GM18873 (cell line): ENCODE measurements around the gene EXOG.
"Not testable (repeated sequence)": the region's sequence is repeated elsewhere in the genome, so short reads cannot be mapped to it uniquely, and the experiment has no call there.

Experiments used
- ATAC-seq: cut with Tn5 transposase; IDR thresholded peaks from one replicate; pipeline ENCODE4 v1.9.1; 2021; ENCODE audit warnings: mild to moderate bottlenecking, moderate library complexity, moderate number of reproducible peaks; ENCODE audit not compliant: unreplicated experiment, low FRiP score

The EXOG gene

DNA sequence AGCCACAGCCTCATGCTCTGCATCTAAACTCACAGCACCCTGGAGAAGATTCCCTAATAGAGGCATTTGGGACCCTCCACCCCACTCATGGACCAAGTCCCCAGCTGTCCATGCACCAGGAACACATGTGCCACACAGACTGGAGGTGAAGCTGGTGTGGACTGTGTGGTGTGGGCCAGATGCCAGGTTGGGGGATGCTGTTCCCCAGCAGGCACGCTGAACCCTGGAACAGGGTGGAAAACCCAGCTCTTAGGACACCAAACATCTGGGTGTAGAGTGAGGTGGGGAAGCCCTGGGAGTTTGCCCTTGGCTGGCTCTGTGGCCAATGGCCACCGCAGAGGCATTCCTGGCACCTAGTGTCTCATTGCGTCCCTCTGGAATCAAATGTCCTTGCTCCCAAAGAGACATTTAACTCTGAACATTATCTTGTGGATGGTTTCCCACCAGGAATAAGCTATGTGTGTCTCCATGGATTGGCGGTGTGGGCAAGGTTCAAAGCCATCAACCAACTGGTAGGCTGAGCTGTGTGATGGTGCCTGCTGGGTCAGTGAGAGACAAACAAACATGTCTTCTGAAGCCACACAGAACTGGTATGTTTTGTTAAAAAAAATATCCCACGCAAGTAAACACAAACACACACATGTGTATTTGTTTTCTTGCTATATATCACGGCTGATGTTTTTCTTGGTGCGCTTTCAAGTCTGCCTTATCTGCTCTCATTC is 65.0 kb downstream of the EXOG start:
- no peak for ATAC-seq

DNA sequence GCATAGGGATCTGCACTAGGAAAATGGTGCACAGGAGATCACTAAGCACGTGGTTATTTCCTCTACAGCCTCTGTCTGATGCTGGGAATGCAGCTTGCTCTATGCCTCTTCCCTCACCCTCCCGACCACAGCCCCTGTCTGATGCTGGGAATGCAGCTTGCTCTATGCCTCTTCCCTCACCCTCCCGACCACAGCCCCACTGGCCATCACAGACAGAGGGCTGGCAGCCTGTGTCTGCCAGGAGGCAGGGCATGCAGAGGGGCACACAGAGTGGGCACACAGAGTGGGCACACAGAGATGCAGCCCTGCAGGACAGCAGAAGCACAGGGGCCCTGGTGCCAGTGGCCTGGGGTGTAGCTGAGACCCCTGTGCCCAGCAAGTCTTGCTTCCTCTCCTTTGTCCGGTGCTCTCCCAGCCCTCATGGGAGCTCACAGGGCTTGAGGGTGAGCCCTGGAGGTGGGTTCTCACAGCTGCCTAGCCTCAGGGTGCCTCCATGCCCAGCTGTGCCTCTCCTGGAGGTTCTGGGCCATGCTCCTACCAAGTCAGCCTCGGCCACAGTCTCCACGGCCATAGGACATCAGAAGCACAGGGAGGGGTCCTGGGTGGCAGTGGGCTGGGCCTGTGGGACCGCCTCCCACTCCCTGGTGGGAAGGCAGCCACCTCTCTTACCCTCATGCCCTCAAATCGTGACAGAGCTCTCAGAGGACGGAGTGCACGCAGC is 65.8 kb downstream of the EXOG start:
- ATAC-seq = no peak

DNA sequence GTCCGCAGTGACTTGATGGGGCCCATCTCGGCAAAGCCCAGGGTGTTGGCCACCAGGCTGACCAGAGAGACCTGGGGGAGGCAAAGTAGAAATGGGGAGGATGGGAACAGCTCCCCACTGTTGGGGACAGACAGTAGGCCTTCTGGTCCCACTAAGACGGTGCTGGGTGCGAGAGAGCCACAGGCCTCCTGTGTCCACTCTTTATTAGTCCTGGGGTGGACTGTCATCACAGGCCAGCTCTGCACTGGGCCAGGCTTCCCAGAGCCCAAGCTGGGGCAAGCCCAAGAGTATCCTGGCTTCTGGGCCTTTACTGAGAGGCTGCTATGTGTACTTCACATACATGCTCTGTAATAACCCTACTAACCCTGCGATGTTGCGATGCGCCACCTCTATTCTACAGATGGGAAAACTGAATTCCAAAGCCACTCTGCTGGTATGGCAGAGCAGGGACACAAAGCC is 66.4 kb downstream of the EXOG start:
- no peak for ATAC-seq

DNA sequence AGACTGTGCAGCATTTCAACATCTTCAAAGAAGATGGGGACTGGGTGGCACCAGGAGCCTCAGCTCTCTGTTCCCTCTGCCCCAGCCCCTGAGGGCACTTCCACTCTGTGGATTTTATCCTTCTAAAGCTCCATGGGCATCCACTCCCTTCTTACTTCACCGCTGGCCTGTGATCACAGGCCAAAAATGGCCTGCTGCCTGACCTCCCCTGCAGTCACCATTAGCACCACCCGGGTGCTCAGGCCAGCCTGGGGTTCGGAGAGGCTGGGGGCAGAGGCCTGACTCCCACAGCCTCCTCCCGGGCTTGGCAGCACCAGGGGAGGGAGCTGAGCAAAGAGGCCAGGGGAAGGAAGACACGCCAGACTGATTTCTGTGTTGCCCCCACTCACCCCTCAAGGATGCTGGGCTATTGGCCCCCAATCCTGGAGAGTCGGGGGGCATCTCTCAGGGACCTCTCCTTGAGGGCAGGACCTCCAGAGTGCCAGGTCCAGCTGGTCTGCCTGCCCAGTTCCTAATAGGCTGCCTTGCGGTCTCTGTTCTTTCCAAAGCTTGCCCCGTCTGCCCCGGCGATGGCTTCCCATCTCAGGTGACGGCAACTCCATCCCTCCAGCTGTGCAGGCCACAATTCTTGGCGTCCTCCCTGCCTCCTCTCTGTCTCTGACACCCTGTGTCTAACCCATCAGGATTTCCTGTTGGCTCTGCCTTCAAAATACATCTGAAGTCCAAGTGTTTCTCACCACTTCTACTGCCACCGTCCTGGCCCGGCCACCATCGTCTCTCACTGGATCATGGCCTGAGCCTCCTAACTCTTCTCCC is 67.1 kb downstream of the EXOG start:
- ATAC-seq = no peak

DNA sequence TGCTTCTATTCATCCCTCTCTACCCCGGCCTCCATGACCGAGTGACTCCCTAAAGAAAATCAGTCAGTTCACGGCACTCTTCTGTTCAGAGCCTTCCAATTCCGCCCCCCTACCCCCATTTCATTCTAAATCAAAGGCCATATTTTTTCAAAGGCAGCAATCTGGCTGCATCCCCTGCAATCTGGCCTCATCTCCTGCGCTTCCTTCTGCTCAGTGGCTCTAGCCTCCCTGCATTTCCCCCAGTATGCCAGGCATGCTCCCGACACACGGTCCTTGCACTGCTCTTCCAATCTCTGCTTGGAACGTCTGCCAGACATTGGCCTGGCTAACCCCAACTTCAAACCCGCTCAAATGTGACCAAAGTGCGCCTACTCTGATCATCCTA is 67.7 kb downstream of the EXOG start:
- no peak for ATAC-seq

DNA sequence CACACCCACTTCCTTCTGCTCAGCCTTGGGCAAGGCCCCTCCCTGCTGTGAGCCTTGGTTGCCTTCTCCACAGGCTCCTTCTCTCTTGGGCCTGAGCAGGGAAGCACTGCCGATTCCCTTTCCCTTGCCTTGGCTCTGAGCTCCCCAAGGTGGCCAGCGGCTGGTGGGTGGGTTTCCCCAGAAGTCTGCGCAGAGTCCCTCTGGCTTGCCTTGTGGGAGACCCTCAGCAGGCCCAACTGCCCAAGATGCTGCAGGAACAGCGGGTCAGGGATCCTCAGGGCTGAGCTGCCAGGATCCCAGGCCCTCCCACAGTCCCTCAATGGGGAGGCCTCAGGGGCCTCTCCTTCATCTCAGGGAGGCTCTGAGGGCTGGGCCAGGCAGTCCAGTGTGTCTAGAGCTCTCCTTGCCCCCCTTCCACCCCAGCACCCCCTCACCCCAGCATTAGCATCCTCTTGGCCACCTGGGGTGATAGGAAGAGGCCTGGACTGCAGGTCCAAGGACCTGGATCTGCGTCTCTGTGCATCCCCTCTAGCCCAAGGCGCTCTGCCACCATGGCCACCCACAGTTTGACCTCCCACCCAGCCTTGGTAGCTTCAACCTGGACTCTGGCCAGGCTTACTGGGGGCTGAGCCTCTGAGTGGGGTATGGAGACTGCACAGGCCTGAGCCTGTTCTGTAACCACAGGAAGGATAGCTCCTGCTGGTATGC is 68.6 kb downstream of the EXOG start:
- no peak for ATAC-seq

DNA sequence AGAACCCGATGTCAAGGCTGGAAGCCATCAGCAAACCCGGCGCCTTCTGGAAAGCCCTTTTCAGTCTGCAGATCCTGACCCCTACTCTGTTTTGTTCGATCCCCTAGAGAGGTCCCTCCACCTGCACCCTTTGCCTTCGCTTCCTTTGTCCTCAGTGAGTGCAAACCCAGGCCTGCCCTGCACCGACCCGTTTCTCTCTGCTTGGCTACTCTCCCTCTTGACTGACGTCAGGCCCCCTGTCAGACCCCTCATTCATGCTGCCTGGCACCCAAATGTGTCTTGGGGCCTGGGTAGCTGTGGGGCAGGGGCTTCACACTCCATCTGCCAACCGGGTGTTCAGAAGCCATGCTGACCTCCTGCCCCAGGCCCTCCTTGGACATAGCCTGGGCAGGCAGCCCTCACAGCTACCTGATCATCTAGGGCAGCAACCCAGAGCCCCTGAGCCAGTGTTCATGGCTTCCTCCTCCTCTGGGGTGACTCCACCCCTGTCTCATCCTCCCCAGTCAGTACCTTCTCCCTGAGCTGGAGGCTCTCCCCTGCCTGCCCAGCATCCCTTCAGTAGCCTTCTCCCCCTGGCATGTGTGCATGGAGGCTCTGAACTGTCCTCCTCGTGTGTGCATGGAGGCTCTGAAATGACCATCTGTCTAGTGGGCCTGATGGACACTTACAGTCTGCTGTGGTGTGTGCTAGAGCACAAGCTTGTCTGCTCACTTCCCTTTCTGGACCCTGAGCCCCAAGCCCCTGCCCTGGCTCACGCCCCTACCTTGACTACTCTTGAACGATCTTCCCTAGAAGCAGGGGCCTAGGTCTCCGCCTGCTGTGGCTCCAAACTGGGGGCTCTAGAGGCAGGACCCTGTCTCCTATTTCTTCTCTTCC is 69.4 kb downstream of the EXOG start:
- no peak for ATAC-seq

DNA sequence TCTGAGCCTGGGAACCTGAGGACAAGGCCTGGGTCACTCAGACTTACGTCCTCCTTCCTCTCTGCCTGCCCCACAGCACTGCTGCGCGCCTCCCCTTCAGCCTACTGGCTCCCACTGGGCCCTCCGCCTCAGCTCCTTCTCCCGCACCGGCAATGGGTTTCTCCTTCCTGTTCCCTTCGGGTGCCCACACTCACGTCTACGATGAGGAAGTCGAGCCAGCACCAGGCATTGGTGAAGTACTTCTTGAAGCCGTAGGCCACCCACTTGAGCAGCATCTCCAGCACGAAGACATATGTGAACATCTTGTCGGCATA is 70.0 kb downstream of the EXOG start:
- no peak for ATAC-seq

DNA sequence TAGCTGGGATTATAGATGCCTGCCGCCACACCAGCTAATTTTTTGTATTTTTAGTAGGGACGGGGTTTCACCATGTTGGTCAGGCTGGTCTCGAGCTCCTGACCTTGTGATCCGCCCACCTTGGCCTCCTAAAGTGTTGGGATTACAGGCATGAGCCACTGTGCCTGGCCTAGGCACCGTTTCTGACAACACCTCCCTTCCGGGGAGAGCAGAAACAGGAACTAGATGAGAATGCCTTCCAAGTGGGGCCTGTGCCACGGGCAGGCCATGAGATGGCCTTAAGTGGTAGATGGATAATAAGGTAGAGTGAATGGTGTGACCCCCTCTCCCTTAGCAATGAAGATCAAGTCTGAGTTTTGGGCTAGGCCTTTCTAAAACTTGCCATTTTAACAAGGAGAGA is 70.7 kb downstream of the EXOG start:
- not testable (repeated sequence) for ATAC-seq

DNA sequence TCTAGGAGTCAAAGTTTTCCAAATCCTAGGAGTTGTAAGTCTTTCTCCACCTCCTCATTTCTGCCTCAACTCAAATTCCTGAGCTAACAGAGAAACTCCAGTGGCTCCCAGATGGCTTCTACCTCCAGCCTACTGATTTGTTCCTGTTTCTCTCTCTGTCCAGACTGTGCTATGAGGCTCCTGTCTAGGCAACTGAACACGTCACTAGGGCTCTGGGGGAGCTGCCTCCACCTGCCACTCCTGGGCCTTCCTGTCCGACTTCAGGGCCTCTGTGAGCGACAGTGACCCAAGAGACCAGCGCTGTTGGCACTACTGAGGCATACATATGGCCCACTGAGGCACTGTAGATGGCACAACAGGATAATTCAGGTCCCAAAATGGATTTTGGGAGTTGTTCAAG is 71.4 kb downstream of the EXOG start:
- ATAC-seq = no peak

DNA sequence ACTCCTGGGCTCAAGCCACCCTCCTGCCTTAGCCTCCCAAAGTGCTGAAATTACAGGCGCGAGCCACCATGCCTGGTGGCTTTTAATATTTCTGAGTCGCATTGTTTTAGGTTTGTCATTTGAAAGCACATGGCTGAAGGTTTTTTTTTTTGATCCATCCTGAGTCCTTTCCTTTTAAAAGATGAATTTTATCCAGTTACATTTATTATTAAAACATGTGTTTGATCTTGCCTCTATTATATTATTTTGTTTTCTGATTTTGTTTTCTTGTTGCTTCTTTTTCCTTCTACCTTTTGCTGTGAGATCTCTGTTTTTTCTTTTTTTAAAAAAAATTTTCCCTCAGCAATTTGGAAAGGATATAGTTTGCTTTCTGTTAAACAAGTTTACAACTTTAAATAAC is 77.0 kb downstream of the EXOG start:
- ATAC-seq = no peak

DNA sequence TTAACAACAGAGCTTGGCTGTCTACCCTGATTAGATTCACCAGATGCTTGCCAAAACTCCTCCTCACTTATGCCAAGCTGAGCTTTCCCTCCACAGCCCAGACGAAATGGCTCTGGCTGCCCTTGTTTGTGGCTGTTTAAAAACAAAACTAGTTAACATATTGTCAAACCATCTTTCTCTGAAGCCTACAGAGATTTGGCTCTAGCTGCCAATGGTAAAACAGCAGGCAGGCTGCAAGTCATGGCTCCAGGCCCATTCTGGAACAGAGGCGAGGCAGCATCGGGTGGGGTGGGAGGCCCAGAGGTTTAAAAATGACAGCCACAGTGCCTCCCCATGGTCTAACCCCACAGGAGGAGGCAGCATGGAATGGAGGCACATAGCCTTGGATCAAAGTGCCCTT is 77.4 kb downstream of the EXOG start:
- ATAC-seq = no peak

DNA sequence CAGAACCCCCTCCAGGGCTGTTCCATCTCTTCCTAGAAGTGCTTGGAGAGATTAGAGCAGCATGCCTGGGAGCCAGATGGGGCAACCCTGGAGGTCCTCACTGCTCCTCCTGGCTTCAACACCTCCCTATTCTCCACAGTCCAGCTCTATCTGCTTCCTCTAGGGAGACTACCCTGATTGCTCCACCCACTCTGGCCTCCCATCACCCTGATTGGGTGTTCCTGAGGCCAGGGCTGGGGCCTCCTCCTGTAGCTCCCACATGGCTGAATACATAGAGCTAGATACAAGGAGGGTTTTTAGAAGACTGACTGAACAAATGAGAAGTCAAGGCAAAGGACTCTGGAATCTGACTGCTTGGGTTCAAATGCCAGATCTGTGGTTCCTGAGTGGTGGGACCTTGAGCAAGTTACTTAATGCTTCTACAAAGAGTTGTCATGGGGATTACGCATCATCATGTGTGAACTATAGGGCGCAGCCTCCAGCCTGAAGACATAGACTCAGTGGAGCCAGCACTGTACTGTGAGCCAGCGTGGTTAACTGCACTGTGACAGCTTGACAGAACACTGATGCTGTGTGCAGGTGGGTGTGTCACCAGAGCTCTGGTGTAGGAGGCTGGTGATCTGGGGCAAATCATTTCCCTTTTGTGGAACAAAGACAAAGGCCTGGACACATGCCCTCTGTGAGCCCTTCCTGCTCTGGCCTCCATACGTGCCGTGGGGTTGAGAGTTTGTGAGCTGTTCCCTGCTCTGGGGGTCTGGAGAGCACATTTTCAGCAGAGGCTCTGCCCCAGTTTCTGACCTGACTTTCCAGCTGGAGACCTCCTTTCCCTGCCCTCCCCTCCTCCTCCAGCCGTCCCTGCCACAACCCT is 78.5 kb downstream of the EXOG start:
- ATAC-seq = no peak

DNA sequence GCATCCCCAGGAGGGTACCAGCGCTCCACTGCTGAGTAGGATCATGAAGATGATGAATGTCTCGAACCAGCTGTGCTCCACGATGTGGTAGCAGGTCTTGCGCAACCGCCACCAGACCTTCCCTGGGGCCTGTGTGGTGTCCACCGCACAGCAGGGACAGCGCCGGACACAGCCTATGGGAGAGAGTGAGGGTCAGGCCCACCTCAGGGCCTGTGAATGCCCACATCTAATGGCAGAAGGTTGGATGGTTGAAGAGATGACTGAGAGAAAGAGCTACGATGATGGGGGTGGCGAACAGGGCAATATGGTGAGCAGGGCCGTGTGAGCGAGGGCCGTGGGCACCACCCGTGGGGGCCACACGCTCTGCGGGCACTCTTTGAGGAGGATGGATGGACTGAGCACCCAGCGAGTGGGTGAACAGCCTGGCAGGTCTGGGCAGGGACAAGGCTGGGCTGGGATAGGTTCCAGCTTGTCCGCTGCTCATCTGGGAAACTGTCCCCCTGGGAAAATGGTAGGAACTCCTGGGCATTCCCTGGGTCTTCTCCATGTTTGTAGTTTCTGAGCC is 79.2 kb downstream of the EXOG start:
- no peak for ATAC-seq
